OCI-LY7 (cell line): ENCODE measurements around the gene GP2. TPM values are rescaled to one million over a fixed set of nuclear protein-coding genes. Genes with fewer than 3 reads are reported as not detected.

Experiments
- Bru-seq: library from RNA; stranded (reverse); fragments of 400-500 nt; gene quantifications from one replicate; lab custom pipeline; 2021; lab: Mats Ljungman, UMichigan
- BruChase-seq, 2 experiments: library from RNA; stranded (reverse); fragments of 400-500 nt; gene quantifications; one replicate each; lab custom pipeline; 2021; lab: Mats Ljungman, UMichigan
- BruUV-seq: library from RNA; stranded (reverse); fragments of 400-500 nt; replicated peaks from 2 replicates; lab custom pipeline; 2021; lab: Mats Ljungman, UMichigan
- CTCF ChIA-PET: fragments of 300-600 bp; sonication (Branson Sonifier 250); formaldehyde crosslinking; loops from one replicate; lab custom pipeline; 2022; ENCODE audit warnings: antibody characterized with exemption; ENCODE audit not compliant: unreplicated experiment; lab: Charles Lee
- POLR2A ChIA-PET: fragments of 300-600 bp; sonication (Branson Sonifier 250); formaldehyde crosslinking; loops from one replicate; lab custom pipeline; 2022; ENCODE audit warnings: antibody characterized with exemption; lab: Charles Lee
- DNase-seq: peaks from one replicate; pipeline ENCODE4 v3.0.0-alpha.2; 2015; ENCODE audit warnings: low spot score
- H2AFZ ChIP-seq: fragments of 200-600 bp; sonication (generic), shearing (Covaris generic); 2 replicates; pipeline ENCODE4 v1.6.1; 2014; ENCODE audit warnings: mild to moderate bottlenecking, antibody characterized with exemption, low read length, moderate library complexity
- H3K27ac ChIP-seq: fragments of 200-600 bp; sonication (generic); 2 replicates; pipeline ENCODE4 v1.5.1; 2014; ENCODE audit warnings: mixed run types, low read depth, mild to moderate bottlenecking, moderate library complexity, low read length, inconsistent platforms; ENCODE audit not compliant: poor library complexity, severe bottlenecking
- H3K36me3 ChIP-seq: fragments of 200-600 bp; sonication (generic); 2 replicates; pipeline ENCODE4 v1.6.1; 2014; ENCODE audit warnings: mild to moderate bottlenecking, antibody characterized with exemption, low read length, moderate library complexity, mixed read lengths; ENCODE audit not compliant: insufficient read depth
- H3K4me1 ChIP-seq: fragments of 200-600 bp; sonication (generic); 2 replicates; pipeline ENCODE4 v1.5.1; 2014; ENCODE audit warnings: mild to moderate bottlenecking, low read length; ENCODE audit not compliant: insufficient read depth, poor library complexity, severe bottlenecking
- H3K4me2 ChIP-seq: fragments of 200-600 bp; sonication (generic); 2 replicates; pipeline ENCODE4 v1.6.1; 2014; ENCODE audit warnings: mild to moderate bottlenecking, low read length
- H3K4me3 ChIP-seq: fragments of 200-600 bp; sonication (generic); 2 replicates; pipeline ENCODE4 v1.5.1; 2014; ENCODE audit warnings: mild to moderate bottlenecking, low read depth, low read length; ENCODE audit not compliant: poor library complexity, severe bottlenecking
- H3K79me2 ChIP-seq: fragments of 200-600 bp; sonication (generic); 2 replicates; pipeline ENCODE4 v1.6.1; 2016; ENCODE audit warnings: low read depth, mild to moderate bottlenecking, low read length, moderate library complexity, mixed read lengths; ENCODE audit not compliant: insufficient read depth
- H3K9me2 ChIP-seq: fragments of 200-600 bp; sonication (generic); 2 replicates; pipeline ENCODE4 v1.6.1; 2016; ENCODE audit warnings: mild to moderate bottlenecking, low read length, mixed read lengths; ENCODE audit not compliant: insufficient read depth
- H3K9me3 ChIP-seq: fragments of 200-600 bp; sonication (generic); 2 replicates; pipeline ENCODE4 v1.6.1; 2014; ENCODE audit warnings: mild to moderate bottlenecking, mixed run types, low read length, mixed read lengths
- H4K20me1 ChIP-seq: fragments of 200-600 bp; sonication (generic); 2 replicates; pipeline ENCODE4 v1.6.1; 2014; ENCODE audit warnings: mild to moderate bottlenecking, antibody characterized with exemption, low read length, moderate library complexity, mixed read lengths; ENCODE audit not compliant: insufficient read depth
- CTCF ChIP-seq: fragments of 200-600 bp; sonication (generic); conservative IDR thresholded peaks from 2 replicates; pipeline ENCODE4 v1.5.1; 2014; ENCODE audit warnings: mild to moderate bottlenecking, antibody characterized with exemption, low read length, moderate library complexity, mixed read lengths
- EZH2phosphoT487 ChIP-seq: fragments of 200-600 bp; sonication (generic); IDR thresholded peaks from 2 replicates; pipeline ENCODE4 v1.6.1; 2018; ENCODE audit warnings: low read depth, borderline replicate concordance, mild to moderate bottlenecking, mixed run types, antibody characterized with exemption, low read length, moderate library complexity, mixed read lengths
- intact Hi-C: fragments of 100-400 bp; cut with micrococcal nuclease; formaldehyde crosslinking; loops from one replicate; pipeline ENCODE4 v1.10.0; 2022; ENCODE audit not compliant: unreplicated experiment
- long read RNA-seq: library from polyadenylated mRNA; stranded (forward); transcript quantifications from one replicate; pipeline ENCODE4 v2.0.0, GENCODE V29; 2022
- total RNA-seq, 2 experiments: library from RNA; depleted of rRNA in 1 of 2; stranded (reverse); fragments of >200 nt in 1 of 2; shearing (Covaris generic) in 1 of 2; gene quantifications; 2 replicates each; pipeline ENCODE4 v1.2.3, GENCODE V29; 2014 to 2022

GP2 gene
- total RNA-seq (2014; rRNA removed; shearing (Covaris generic)): not detected in 2 replicates
- not detected in 2 replicates for total RNA-seq (2022)
- Bru-seq, nascent RNA: not detected
- BruChase-seq, experiment 1, labeled RNA remaining after a 6-hour chase: not detected
- BruChase-seq, experiment 2, labeled RNA remaining after a 2-hour chase: not detected
- long read RNA-seq: 0 reads

- no peaks in the 10 kb centered on the region for H3K4me1 ChIP-seq
- no peaks in the 10 kb centered on the region for H3K79me2 ChIP-seq
- no peaks in the 10 kb centered on the region for H3K9me2 ChIP-seq
- no peak for DNase-seq
- no peak for TF ChIP-seq CTCF
- TF ChIP-seq EZH2phosphoT487: no peak
- H3K4me2 ChIP-seq: no peak within 1 kb of the TSS
- H2AFZ ChIP-seq: no peak within 1 kb of the TSS
- H3K36me3 ChIP-seq: no peaks in the 10 kb centered on the region
- no peak within 1 kb of the TSS for H3K27ac ChIP-seq
- ChIA-PET POLR2A (interaction anchor here (0.6 kb wide), 1 partner anchor 228 kb away, joined by 3 read pairs; no protein-coding TSS in a partner anchor), CTCF (no interaction called here)
- no TSS peak for BruUV-seq
- H3K4me3 ChIP-seq: no peak within 1 kb of the TSS
- no peaks in the 10 kb centered on the region for H3K9me3 ChIP-seq
- no peaks in the 10 kb centered on the region for H4K20me1 ChIP-seq
- intact Hi-C loops: no loop called here
Measured at GRCh38 chr16:20327444-20328041, at the start of gene GP2. GP2 (minus strand) TSS chr16:20327513; CDS start chr16:20326431, 1,082 bp downstream.

GRCh38 chr16:20372701-20373100, 45.4 kb upstream of the GP2 start:
- no peaks in the 10 kb centered on the region for H3K9me2 ChIP-seq
- TF ChIP-seq CTCF: no peak
- TF ChIP-seq EZH2phosphoT487: no peak
- H3K79me2 ChIP-seq: no peaks in the 10 kb centered on the region
- no peak overlapping the region for H3K4me2 ChIP-seq
- H3K27ac ChIP-seq: no peak overlapping the region
- H3K4me3 ChIP-seq: no peak overlapping the region
- no peak overlapping the region for H2AFZ ChIP-seq
- DNase-seq: no peak
- POLR2A ChIA-PET: no interaction called here
- H3K36me3 ChIP-seq: no peaks in the 10 kb centered on the region
- CTCF ChIA-PET: no interaction called here
- no peaks in the 10 kb centered on the region for H3K9me3 ChIP-seq
- intact Hi-C loops: no loop called here
- BruUV-seq: no TSS peak
- no peaks in the 10 kb centered on the region for H4K20me1 ChIP-seq
- no peaks in the 10 kb centered on the region for H3K4me1 ChIP-seq

- Histone ChIP-seq H3K9me3 (no peaks in the 10 kb centered on the region), H3K9me2 (no peaks in the 10 kb centered on the region), H3K79me2 (no peaks in the 10 kb centered on the region), H3K4me3 (no peak overlapping the region), H3K27ac (no peak overlapping the region), H2AFZ (no peak overlapping the region), H3K36me3 (no peaks in the 10 kb centered on the region), H4K20me1 (no peaks in the 10 kb centered on the region), H3K4me1 (no peaks in the 10 kb centered on the region), H3K4me2 (no peak overlapping the region)
- BruUV-seq: no TSS peak
- TF ChIP-seq EZH2phosphoT487 (no peak), CTCF (no peak)
- CTCF ChIA-PET: no interaction called here
- intact Hi-C loops: no loop called here
- no peak for DNase-seq
- POLR2A ChIA-PET: no interaction called here
Measured at GRCh38 chr16:20369452-20370054, 42.2 kb upstream of the GP2 start.
